Measurements from ENCODE around the gene DPP3.

The DPP3 gene

DNA sequence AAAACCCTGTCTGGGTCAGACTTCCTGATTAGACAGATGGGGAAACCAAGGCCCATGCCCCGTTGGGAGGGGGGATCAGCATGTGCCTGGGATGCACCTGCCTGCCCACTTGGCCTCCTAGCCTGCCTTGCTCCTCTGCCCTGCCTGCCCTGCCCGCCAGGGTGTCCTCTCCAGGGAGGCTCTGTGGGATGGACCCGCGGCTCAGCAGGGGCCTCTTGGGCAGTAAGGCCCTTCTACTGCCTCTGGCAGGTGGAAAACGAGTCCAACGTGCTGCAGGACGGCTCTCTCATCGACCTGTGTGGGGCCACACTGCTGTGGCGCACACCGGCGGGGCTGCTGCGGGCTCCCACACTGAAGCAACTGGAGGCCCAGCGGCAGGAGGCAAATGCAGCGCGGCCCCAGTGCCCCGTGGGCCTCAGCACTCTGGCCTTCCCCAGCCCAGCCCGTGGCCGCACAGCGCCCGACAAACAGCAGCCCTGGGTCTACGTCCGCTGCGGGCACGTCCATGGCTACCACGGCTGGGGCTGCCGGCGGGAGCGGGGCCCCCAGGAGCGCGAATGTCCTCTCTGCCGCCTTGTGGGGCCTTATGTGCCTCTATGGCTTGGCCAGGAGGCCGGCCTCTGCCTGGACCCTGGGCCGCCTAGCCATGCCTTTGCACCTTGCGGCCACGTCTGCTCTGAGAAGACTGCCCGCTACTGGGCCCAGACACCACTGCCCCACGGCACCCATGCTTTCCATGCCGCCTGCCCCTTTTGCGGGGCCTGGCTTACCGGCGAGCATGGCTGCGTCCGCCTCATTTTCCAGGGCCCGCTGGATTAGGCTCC, 4.7 kb upstream of the DPP3 start:
- TF ChIP-seq, protein P1, sequence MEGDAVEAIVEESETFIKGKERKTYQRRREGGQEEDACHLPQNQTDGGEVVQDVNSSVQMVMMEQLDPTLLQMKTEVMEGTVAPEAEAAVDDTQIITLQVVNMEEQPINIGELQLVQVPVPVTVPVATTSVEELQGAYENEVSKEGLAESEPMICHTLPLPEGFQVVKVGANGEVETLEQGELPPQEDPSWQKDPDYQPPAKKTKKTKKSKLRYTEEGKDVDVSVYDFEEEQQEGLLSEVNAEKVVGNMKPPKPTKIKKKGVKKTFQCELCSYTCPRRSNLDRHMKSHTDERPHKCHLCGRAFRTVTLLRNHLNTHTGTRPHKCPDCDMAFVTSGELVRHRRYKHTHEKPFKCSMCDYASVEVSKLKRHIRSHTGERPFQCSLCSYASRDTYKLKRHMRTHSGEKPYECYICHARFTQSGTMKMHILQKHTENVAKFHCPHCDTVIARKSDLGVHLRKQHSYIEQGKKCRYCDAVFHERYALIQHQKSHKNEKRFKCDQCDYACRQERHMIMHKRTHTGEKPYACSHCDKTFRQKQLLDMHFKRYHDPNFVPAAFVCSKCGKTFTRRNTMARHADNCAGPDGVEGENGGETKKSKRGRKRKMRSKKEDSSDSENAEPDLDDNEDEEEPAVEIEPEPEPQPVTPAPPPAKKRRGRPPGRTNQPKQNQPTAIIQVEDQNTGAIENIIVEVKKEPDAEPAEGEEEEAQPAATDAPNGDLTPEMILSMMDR (IDR thresholded peaks at IDR 0.05; ENCODE audit: control extremely low read depth, extremely low read depth, low read depth, missing control alignments), result no peak
- DNase-seq (ENCODE audit: extremely low spot score), result no peak
- POLR2A ChIA-PET, result no interaction called here
- CTCF ChIA-PET, result interaction anchor here (1.6 kb wide), 1 partner anchor 203 kb away, joined by 5 read pairs; the partner anchor contains the start of gene RBM4B

DNA sequence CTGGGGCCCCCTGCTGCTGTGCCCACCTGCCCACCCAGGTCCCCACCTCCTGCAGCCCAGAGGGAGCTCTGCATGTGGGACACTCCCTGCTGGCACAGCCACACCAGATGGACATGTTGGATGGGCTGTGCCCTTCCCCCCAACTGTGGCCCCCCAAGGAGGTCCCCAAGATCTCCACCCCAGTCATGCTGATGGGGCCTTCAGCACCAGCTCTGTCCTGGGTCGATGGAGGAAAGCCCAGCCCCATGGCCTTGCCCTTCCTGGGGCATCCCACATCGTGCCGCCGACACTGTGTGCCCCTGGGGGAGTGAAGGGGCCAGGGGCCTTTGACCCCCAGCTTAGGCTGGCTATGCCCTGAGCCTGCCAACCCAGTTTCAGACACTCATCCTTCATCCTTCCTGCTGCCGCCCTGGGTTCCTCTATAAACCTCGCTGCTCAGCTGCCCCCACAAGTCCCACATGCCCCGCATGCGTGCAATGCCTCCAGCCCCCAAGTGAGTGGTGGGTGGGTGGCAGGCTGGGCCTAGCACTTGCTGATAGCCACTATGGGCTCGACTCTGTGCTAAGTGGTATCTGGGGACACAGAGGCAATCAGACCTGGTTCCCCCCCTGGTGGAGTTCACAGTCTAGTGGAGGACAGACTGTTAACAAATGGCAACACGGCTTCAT, 3.9 kb upstream of the DPP3 start:
- TF ChIP-seq, protein P1 (IDR thresholded peaks at IDR 0.05; ENCODE audit: control extremely low read depth, extremely low read depth, low read depth, missing control alignments), result no peak
- ChIA-PET CTCF (interaction anchor here (1.6 kb wide), 1 partner anchor 202 kb away, joined by 5 read pairs; the partner anchor contains the start of gene RBM4B), POLR2A (no interaction called here)
- DNase-seq (ENCODE audit: extremely low spot score), result no peak

DNA sequence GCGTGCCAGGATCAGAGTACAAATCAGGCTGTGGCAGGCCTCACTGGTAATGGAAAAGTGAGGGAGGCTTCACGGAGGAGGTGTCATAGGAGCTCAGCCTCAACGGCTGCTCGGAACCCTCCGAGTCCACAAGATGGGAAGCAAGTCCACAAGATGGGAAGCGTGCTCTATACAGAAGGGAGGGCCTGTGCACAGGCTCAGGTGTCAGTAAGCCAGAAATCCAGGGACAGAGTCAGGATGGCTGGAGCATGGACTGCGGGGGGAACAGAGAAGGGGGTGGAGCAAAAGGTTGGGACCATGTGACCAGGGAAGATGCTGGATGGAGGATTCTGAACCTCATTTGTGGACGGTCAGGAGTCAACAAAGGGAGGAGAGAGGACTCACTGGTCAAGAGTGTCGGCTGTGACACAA, 3.4 kb upstream of the DPP3 start:
- ChIA-PET CTCF (interaction anchor here (1.6 kb wide), 1 partner anchor 202 kb away, joined by 5 read pairs; the partner anchor contains the start of gene RBM4B), POLR2A (no interaction called here)
- TF ChIP-seq, protein P1 (IDR thresholded peaks at IDR 0.05; ENCODE audit: control extremely low read depth, extremely low read depth, low read depth, missing control alignments), result no peak
- DNase-seq (ENCODE audit: extremely low spot score), result no peak

DNA sequence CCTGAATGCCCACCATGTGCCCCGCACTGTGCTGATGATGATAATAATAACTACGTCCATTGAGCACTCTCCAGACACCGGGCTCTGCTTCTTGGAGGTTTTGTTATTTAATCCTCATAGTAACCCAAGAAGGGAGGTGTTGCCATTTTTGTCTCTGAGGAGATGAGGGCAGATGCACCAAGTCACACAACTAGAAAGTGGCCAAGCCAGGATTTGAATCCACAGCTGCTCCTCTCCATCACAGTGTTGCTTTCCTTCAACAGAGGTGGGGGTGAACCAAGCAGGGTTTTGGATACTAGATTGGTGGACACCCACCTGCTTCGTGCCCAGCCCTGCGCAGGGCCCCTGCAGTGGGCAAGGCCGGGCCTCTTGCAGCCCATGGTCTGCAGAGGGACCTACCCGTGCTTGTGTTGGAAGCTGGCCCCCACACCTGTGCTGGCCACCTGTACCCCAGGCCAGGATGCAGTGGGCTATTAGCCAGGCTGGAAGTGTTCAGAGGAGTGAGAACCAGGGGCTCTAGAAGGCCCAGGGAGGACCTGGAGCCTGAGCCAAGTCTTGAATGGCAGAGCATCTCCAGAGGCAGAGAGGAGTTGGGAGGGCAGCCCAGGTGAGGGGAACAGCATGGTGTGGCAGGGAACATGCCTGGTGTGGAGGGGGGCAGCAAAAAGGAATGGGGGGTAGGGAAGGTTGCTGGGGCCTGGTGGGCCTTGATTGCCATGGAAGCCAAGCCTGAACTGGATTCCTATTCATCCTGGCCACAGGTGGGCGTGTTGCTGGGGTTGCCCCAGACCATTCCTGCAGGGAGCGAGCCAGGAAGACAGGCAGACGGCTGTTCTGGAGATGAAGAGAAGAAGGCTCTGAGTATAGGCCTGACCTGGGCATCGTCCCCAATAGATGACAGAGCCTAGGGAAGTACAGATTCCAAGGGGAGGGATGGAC, 2.7 kb upstream of the DPP3 start:
- POLR2A ChIA-PET, result no interaction called here
- CTCF ChIA-PET, result interaction anchor here (1.4 to 3.4 kb wide), 13 partner anchors 10 to 201 kb away, joined by 3 to 83 read pairs (median 6); partner anchors contain the start of genes MRPL11, PELI3, RBM4B and YIF1A
- TF ChIP-seq, protein P1 (IDR thresholded peaks at IDR 0.05; ENCODE audit: control extremely low read depth, extremely low read depth, low read depth, missing control alignments), result no peak
- no peak for DNase-seq (ENCODE audit: extremely low spot score)

DNA sequence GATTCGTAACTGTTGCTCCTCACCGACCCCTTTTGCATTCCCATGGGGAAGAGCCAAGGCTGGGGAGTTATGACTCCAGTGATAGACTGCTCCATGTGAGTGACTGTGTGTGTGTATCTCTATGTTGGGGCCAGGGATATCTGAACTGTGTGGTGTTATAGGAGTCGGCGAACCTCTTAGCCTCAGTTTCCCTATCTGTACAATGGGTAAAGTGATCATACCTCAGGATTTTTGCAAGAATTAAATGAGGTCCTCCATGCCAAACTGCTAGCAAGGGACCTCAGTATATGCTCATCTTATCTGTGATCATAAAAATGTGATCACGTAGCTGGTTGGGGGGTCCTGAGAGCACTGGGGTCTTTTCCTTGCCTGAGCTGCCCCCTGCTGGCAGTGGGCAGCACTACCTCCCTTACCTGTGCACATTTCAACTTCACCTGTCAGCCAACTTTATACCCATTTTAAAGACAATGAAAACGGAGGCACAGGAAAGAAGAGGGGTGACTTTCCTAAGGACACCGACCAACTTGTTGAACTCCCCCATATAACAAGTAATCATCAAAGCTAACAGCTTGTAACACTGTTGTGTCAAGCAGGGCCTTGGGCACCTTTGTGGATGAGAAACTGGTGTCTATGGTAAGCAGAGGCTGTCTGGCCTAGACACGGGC, 1.4 kb upstream of the DPP3 start:
- TF ChIP-seq, protein P1 (IDR thresholded peaks at IDR 0.05; ENCODE audit: control extremely low read depth, extremely low read depth, low read depth, missing control alignments), result peak; percentile 87
- POLR2A ChIA-PET, result no interaction called here
- CTCF ChIA-PET, result interaction anchor here (1.0 to 3.4 kb wide), 18 partner anchors 11 to 200 kb away, joined by 3 to 83 read pairs (median 6); partner anchors contain the start of genes MRPL11, NPAS4, PELI3 and YIF1A
- peak; percentile 61 for DNase-seq (ENCODE audit: extremely low spot score)
